Right ventricle myocardium superior (tissue), 1 donor: ENCODE results near the gene UBE2J2. TPM values are rescaled to one million over a fixed set of nuclear protein-coding genes. Genes with fewer than 3 reads are reported as not detected.
"Not testable (repeated sequence)": the region's sequence is repeated elsewhere in the genome, so short reads cannot be mapped to it uniquely, and the experiment has no call there.

Experiments
- ATAC-seq: fragments of 200-7000 bp; cut with Tn5 transposase; one replicate; pipeline ENCODE4 v1.9.1; 2020; ENCODE audit warnings: mild to moderate bottlenecking; ENCODE audit not compliant: poor library complexity
- DNase-seq: peaks from one replicate; pipeline ENCODE4 v3.0.0-alpha.2; 2020
- intact Hi-C: fragments of 100-400 bp; cut with DNase I; formaldehyde crosslinking; loops from one replicate; pipeline ENCODE4 v1.11.2; 2022
- long read RNA-seq: library from polyadenylated mRNA; unstranded; transcript quantifications from one replicate; pipeline ENCODE4 v2.0.0, GENCODE V29; 2021
- total RNA-seq: library from RNA; stranded (reverse); fragmentation: NEBNext Ultra II Directional; extraction: Animal tissue kit (Norgen Biotek cat#: 25700); gene quantifications from one replicate; pipeline ENCODE4 v1.2.1, GENCODE V29; 2021
- donor health status: DM: no; HTN: yes; CAD: no; lungs with severe emphysema.

Gene UBE2J2
- total RNA-seq = 34.7 TPM
- long read RNA-seq, transcript UBE2J2-202 (7 exons, 1,733 nt) = major isoform, 88 of 144 reads
- long read RNA-seq, transcript UBE2J2-207 (7 exons, 1,056 nt) = minor isoform, 10 of 144 reads
- long read RNA-seq, partial matches to known transcripts = 3 of 144 reads
- long read RNA-seq, other reads (novel, unspliced or antisense) = 31 of 144 reads

DNA sequence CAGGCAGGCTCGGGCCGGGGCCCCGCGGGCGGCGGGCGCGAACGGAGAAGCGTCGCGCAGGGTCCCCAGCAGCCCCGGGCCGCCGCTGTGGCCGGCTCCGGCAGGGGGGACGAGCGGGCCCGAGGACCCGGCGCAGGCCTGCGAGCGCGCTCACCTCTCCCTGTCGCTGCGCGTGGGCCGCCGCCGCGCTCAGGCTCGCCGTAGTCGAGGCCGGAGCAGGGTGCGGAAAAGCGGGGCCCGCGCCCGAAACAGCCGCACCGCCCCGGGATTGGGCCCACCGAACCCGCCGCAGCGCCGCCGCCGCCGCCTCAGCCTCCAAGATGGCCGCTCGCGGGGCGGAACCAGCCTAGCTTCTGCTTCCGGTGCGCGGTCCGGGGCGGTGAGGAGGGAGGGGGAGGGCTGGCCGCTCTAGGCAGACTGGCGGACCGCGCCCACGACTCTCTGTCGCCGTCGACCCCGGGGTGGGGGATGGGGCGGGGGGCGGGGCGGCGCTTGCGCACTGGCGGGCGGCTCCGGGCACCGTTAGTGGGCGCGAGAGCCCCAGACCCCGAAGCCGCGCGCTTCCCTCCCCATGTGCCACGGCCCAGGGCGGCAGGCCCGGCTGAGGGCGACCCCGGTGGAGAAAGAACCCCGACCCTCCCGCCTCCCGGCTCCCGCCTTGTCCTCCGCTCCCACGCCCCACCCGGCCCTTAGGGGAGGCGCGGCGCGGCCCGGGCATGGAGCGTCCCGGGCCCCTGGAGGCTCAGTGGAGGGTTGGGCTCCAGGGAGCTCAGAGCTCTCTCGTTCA, at the start of gene UBE2J2:
Gene UBE2J2, minus strand, starts transcription at position 343 of the 787 bp plus-strand sequence. CDS start 5,862 bp downstream, outside the sequence.
- intact Hi-C loops = no loop called here
- peak; percentile 96 for DNase-seq
- peak; percentile 98 for ATAC-seq

DNA sequence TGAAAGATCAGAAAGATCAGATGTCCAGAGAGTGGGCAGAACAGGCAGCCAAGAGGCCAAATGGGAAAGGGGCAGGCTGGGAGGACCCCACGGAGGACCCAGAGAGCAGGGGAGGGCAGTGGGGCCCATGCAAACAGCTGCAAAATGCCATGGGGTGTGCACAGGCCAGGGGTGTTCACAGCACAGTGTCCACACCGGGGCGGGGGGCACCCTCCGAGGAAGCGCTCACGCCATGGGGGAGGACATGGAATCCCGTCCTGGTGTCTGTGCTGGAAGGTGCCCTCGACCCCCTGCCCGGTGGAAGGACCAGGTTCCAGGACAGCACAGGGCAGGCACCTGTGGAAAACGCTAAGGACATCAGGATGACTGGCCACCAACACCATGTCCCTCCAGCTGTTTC, 49.3 kb upstream of the UBE2J2 start:
- DNase-seq = no peak
- ATAC-seq = no peak
- intact Hi-C loops = no loop called here

DNA sequence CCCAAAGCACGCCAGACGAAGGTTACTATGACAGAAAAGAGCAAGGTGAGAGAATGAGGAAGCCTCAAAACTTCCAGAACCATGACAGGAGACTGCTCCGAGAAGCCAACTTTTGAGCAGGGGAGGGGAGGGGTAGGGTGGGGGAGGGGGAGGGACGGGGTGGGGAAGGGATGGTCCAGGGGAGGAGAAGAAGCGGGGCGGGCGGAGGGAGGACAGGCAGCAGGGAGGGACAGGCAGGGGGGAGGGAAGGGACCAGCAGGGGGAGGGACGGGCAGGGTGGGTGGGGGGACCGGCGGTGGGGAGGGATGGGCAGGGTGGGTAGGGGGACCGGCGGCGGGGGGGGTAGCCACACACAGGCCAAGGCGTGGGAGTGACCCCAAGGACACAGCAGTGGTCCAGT, 48.8 kb upstream of the UBE2J2 start:
- ATAC-seq (no peak), DNase-seq (no peak)
- intact Hi-C loops = no loop called here

DNA sequence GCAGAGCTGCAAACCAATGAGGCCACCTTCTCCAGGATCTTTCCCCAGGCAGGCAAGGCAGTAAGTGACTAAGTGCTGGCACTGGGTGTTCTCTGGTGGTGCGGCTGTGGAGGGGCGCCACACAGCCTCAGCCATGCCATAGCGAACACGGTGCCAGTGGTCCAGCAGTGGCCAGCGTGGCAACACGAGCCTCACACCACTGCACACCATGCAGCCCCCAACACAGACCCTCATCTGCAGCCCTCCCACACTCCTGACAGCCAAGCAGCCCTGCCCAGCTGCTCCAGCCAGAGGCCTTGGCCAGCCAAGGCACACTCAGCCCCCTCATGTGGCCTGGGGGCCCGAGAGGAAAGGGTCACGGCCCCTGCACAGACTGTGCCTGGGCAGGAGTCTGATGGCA, 47.8 kb upstream of the UBE2J2 start:
- intact Hi-C loops = no loop called here

DNA sequence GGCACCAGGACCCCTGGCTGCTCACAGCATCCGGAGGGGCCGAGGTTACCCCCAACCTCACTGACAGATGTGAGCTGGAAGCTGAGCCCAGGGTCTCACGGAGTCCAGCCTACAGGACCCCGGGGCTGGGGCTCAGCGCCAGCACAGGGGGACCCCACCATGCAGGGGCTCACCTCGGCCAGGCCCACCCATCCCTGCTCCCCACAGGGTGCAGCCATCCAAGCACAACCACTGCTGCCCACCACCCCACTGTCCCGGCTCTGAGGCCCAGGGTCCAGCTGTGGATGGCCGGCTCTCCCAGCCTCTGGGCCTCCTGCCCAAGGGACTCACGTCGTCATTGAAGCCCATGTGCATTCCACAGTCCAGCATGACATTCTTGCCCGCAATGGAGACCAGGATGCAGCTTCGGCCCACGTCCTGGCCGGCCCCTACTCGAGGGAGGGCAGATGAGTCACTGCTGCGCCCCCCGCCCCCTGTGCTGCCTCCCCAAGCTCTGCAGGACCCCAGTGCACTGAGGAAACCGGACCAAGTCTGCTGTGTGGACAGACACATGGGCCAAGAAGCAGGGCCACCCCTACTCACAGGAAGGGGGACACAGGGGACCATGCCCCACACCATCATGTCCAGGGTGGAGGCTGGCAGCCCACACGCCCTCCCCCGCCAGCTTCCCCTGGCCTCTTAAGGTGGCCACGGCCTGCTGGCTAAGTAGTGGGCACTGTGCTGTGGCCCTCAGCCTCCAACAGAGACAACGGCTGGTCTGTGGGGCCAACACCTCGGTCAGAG, 47.2 kb upstream of the UBE2J2 start:
- intact Hi-C loops = no loop called here
- no peak for ATAC-seq
- no peak for DNase-seq

More for the DNA sequence above, 47.8 kb upstream of the UBE2J2 start:
- no peak for DNase-seq
- ATAC-seq = no peak

DNA sequence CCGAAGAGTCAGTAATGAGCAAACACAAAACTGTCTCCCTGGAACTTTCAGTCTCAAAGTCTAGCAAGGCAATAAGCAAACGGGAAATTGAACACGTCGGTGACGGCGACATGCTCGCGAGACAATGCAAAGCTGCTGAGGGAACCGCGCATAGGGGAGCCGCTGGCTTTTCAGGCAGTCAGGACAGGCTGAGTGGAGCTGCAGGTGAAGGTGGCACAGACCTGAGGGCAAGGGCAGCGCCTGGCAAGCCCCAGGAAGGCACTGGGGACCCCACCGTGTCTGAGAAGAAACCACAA, 45.9 kb upstream of the UBE2J2 start:
- no peak for ATAC-seq
- intact Hi-C loops = no loop called here
- DNase-seq = no peak

DNA sequence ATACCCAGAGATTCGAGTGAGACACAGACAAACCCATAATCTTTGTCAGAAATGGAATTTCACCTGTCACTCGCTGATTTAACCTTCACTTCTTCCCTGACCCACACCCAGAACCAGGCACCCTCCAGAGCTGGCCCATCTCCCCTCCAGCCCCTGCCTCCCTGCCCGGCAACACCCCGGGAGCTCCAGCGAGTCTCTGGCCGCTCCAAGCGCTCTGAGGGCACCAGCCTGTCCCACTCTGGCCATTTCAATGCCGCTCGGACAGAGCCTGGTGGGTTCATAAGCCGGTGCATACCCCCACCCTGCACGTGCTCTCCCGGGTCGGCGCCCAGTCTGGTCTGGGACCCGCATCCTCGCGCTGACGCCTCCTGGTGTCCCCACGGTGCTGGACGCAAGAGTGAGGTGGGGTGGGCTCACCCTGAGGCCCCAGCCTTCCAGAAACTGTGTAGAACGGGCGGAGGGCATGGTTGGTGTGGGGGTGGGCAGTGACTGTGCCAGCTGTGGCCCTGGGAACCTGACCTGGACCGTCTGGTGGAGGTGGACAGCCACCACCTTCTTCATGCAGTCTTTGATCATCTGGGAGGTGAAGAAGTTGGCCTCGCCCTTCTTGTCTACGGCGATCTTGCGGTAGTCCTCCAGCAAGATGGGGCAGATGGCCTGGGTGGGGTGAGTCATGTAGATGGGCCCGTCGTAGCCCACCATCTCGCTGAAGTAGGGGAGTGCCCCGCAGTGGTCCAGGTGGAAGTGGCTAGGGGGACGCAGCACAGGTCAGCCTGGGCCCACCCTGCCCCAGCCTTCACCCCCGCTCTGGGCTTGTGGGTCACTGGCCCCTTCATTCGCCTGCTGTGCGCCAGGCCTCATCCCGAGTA, 45.4 kb upstream of the UBE2J2 start:
- intact Hi-C loops = no loop called here
- no peak for ATAC-seq
- DNase-seq = no peak

DNA sequence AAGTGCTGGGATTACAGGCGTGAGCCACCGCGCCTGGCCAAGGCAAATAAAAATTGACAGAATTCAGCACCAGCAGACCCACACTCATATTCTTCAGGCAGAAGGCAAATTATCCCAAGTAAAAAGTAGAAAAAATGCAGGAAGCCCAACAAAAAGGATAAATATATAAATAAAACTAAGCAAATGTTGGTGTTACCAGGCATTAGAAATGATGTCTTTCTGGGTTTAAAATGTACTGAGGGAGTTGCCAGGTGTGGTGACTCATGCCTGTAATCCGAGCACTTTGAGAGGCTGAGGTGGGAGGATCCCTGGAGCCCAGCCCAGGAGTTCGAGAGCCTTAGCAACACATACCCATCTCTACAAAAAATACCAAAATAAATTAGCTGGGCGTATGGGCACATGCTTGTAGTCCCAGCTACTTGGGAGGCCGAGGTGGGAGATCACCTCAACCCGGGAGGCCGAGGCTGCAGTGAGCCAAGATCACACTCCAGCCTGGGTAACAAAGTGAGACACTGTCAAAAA, 44.5 kb upstream of the UBE2J2 start:
- intact Hi-C loops = no loop called here
- ATAC-seq (peak; percentile 87), DNase-seq (peak; percentile 89)

DNA sequence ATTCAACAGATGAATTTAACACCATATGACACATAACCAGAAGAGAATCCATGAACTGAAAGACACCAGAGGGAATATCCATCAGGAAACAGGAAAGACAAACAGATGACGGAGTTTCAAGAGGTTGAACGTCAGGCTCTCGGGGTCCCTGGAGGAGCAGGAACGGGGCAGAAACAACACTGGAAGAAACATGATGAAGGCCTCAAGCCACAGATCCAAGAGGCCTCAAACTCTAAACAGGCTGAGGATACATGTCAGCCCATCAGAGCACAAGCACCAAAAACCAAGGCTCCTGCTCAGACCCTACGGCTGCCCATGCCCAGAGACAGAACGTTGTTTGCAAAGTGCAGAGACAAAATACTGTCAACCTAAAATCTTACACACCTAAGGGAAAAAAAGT, 43.8 kb upstream of the UBE2J2 start:
- ATAC-seq (no peak), DNase-seq (no peak)
- intact Hi-C loops = no loop called here

DNA sequence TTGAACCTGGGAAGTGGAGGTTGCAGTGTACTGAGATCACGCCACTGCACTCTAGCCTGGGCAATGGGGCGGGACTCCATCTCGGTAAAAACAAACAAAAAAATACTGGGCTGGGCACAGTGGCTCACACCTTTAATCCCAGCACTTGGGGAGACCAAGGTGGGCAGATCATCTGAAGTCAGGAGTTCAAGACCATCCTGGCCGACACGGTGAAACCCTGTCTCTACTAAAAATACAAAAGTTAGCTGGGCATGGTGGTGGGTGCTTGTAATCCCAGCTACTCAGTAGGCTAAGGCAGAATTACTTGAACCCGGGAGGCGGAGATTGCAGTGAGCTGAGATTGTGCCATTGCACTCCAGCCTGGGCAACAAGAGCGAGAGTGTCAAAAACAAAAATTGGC, 42.5 kb upstream of the UBE2J2 start:
- DNase-seq, ATAC-seq, intact Hi-C loops: not testable (repeated sequence)

DNA sequence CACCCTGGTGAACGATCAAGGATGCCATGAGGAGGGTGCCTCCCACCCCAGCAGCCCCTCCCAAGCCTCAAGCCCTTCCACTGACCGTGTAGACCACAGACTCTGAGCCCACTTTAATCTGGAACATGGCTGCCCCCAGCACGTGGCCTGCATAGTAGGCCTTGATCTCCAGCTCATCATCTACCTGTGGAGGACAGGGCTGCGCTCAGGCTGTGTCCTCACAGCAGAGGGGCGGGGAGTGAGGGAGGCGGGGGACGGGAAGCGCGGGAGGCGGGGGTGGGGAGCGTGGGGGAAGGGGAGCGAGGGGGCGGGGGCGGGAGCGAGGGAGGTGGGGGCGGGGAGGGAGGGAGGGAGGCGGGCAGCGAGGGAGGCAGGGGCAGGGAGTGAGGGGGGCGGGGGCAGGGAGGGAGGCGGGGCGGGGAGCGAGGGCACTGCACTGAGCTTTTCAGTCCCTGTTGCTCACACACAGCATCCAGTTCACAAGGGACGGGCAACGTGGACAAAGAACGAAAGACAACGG, 41.8 kb upstream of the UBE2J2 start:
- DNase-seq (no peak), ATAC-seq (no peak)
- intact Hi-C loops = no loop called here

DNA sequence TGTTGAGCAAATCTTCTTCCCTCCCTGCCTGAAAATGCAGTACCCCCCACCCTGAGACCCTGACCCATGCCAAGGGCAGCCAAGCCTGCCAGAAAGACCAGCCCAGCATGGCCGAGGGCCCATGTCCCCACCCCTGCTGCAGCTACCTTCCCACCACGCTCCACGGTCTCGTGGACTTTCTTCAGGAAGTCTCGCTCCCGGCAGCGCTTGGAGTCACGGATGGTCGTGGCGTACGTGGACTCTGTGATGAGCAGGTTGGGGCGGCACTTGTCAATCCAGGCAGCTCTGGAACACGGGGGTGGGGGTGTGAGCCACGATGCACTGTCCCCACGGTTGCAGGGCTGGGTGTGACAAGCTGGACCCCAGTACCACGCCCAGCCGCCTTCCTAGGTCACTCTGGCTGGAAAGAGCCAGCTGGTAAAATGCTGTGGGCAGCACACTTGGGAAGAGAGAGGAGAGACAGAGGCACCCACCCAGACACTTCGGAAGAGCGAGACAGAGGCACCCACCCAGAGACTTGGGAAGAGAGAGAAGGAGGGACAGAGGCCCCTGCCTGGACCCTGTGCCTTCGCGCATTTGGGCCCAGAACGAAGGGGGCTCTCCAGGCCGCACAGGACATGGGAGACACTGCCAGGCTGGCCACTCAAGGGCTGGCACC, 41.2 kb upstream of the UBE2J2 start:
- intact Hi-C loops = no loop called here
- ATAC-seq = no peak
- no peak for DNase-seq

DNA sequence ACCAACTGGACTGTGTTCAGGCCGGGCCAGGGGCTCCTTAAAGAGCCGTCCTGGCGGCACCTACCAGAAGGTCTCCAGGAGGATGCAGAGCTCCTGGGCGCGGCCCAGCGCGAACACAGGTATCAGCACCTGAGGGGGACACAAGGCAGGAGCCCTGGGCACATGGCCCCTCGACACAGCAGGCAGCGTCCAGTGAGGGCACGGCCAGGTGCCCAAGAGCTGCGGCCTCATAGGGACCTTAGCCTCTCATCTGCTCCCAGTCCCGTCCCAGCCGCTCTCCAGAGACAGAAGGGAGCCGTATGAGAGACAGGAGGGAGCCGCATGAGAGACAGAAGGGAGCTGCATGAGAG, 40.6 kb upstream of the UBE2J2 start:
- intact Hi-C loops = no loop called here
- ATAC-seq (no peak), DNase-seq (no peak)

DNA sequence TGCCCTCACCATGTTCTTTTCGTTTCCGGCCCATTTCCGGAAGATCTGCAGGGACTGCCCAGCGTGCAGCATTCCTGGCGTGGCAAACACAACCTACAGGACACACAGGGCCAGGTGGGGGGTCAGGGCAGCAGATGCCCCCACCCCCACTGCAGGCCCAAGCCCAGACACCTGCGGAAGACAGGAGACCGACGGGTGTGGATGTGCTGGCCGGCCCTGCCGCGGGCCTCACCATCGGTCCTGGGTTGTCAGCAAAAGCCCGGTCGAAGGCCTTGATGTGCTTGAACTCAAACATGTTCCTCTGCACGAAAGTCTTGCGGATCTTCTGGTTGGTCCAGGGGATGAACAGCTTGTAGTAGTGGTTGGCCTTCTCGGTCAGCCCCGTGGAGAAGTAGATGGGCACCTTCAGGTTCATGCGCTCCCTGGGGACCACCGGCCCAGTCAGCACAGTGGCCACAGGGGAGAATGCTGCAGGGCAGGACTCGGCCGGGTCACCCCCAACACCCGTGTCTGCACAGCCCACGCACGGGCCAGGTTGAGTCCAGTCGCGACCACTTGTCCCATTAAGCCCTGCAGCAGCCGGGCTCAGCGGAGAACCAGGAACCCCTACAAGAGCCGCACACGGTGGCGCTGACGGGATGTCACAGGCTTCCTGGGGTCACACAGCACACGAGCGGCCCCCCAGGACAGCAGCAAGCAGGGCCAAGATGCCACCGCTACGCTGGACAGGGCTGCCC, 40.0 kb upstream of the UBE2J2 start:
- intact Hi-C loops = no loop called here
- ATAC-seq = no peak
- DNase-seq = no peak

DNA sequence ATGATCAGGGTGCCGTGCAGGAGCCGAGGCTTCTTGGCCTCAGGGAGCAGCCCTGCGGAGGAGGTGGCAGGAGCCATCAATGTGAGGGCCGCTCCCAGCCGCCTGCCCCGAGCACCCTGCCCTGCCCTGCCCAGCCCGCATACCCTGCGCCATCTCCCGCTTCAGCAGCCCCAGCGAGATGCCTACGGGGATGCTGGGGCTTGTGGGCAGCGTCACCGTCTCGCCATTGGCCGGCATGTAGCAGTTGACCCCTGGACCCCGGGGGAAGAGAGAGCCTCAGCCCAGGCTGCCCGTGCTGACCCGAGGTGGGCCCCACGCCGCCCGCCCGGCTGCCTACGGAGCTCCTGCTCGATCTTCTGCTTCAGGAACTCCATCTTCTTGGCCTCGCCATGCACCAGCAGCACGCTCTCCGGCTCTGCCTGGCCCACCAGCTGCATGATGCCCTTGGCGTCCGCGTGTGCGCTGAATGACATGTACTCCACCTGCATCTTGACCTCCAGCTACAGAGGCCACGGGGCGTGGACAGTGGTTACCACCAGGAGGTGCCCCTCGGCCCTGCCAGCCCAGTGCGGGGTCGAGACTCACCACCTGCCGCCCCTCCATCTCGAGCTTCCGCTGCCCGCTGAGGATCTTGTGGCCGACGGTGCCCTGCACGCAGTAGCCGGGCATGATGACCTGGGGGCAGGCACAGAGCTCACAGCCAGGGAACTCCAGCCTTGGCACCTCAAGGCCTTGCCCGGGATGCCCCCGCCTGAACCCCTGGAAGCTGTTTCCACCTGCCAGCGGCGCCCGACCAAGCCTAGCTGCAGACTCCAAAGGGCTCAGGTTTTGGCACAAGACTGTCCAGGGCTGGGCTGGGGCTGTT, 39.0 kb upstream of the UBE2J2 start:
- ATAC-seq (no peak), DNase-seq (no peak)
- intact Hi-C loops = no loop called here
